IPS-NIHi7 (cell line): ENCODE data around the gene RFTN1.

Experiments used
- DNase-seq: peaks from one replicate; pipeline ENCODE4 v3.0.0; 2012; ENCODE audit warnings: mixed read lengths; ENCODE audit errors: extremely low spot score

The RFTN1 gene

DNA sequence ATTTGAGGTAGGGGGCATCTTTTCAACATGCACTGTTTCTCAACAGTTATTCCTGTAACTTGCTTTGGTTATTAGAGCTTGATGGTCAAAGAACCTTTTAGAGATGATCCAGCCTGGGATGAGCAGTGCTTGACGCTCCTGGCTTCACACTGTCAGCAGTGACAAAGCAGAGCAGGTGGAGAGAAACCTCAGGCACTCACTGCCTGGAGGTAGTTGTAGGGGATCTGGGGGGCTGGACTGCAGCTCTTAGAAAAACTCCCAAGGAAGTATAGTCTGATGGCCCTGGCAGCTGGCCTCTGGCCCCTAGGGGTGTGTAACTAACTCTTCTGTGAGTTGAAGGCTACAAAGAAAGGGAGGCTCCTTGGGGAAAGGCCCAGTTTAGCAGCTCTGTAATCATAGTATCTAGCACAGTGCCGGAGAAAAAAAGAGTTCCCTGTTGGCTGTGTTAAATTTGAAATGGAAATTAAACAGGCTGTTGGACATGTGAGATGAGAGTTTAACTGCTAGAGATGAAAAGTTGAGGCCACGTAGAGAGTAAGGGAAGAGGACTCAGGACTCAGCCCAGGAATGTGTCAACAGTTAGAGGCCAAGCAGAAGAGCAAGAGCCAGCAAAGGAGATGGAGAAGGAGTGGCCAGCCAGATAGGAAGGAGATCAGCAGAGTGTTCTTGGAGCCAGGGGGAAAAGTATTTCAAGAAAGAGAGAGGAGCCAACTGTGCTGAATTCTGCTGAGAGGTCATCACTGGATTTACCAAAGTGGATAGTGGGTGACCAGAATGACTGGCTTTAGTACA, 234.3 kb downstream of the RFTN1 start:
- no peak for DNase-seq

DNA sequence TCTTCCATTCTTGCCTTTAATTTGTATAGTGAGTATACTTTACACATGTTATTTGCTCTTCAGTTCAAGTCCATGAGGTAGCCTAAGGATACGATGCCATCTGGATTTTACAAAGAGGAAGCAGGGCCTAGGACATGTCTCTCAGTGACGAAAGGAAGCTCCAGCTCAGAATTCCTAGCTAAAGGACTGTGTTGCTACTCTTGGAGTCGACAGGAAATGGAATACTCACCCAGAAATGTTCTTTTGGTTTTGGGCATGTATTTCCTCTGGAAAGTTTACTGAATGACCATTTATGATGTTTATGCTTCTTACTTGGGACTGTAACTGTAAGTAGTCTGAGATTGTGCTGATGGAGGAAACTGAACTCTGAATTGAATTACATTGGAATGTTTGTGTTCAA, 236.0 kb downstream of the RFTN1 start:
- no peak for DNase-seq

DNA sequence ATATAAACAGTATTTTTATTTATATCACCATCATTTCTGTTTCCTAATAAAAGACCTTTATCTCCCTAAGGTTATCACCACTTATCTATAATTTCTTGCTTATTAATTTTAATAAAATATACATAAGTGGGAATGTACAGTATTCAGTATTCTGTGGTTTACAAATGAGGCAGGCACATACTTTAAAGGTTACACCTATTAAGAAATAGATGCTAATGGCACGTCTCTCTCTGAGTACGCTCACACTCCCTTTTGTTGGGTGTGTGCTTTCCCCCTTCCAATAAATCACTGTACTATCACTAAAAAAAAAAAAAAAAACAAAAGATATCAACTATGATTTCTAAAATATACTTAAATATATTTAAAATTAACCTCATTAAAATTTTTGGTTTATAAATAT, 239.6 kb downstream of the RFTN1 start:
- DNase-seq, result no peak

DNA sequence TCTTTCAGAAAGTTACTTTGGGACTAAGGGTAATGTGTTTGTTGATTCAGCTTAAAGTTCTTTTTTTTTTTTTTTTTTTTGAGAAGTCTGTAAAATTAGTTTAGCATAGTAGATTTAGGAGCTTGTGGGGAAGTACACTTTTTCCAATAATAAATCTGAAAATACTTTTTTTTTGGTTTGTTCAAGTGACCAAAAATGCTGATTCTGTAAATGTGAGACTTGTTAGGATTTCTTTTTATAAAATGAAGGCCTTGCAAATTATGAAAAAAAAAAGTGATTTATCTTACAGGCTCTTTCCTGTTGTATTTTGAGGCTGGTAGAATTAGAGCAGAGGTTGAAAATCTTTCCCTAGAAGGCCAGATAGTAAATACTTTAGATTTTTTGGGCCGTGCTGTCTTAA, 240.9 kb downstream of the RFTN1 start:
- DNase-seq, result no peak

DNA sequence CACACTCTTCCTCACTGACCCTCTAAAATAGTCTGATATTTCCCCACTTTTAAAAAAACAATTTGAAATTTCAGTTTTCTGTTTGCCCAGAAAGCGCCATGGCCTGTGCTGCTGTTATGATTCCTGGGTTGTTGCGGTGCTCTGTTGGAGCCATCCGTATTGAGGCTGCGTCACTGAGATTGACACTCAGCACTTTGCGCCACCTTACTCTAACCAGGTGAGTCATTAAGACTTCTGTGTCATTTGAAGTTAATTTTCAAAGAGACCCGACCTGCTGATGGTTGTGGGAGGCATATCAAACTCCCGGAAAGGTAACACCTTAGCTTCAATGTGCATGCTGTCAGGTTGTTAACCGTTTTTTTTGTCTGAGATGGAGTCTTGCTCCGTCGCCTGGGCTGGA, 242.6 kb downstream of the RFTN1 start:
- no peak for DNase-seq

DNA sequence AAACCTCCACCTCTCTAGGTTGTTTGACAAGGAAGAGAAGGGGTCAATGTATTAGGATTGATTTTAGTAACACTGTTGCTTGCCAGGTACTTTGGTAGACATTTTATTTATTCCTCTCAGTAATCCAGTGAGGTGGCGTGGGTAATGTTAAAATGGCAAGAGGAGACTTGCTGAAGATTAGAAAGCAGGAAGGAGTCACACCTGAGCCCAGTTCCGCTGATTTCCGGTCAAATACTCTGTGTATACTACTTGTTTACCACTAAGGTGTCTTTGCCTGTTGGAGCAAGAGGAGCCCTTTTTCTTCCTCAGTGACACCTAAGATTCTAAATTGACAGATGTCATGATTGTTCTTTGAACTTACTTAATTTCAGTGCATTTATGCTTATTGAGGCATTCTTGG, 246.8 kb downstream of the RFTN1 start:
- no peak for DNase-seq
